Measurements from ENCODE around the gene INPP5A. TPM values are rescaled to one million over a fixed set of nuclear protein-coding genes. Genes with fewer than 3 reads are reported as not detected.

INPP5A gene
- total and polyA plus RNA-seq, 2 donors (not counting 1 experiment from before 2014, with no cell fraction given) = 9.3 to 87.8 TPM

DNA sequence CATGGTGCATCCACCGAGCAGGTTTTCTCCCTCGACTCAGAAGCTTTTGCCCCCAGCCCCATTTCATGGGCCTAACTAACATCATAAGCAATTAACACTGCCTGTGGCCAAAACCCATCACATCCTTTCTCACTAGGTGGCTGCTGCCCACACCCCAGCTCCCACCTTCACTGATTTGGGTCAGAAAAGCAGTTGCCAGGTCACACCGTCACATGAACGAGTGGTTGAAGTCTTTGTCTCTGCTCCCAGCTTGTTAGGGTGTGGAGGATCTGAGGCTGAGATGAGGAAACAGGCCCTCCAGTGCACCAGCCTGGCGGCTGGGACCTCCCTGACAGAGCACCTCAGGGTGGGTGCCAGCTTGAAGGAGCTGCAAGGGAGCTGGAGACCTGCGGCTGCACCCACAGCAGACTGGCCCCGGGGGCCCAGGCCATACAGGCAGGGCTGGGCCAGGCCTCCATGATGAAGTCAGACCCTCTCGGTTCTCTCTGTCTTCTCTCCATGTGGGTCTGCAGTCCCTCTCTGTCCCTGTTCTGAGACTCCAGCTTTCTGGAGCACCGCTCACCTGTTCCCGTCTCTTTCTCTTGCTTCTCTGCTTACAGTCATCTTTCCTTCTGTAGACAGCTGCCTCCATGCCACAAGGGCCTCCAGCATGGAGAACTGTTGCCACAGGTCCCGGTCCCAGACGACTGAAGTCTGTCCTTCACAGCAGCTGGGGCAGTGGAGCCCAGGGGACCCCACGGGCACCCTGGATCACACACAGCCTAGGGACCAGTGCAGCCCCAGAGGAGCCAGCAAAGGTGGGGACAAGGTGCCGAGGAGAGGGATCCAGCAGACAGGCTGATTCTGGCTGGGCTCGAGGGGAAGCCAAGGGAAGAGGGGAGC is 13.8 kb upstream of the INPP5A start:
- intact Hi-C loops (cut with micrococcal nuclease) = no loop called here
- Histone ChIP-seq H3K79me2 (ENCODE audit: control insufficient read depth, insufficient read depth, low read length) (no peaks in the 10 kb centered on the region), H4K20me1 (ENCODE audit: control insufficient read depth, insufficient read depth, low read length, poor library complexity, severe bottlenecking) (no peaks in the 10 kb centered on the region), H2AFZ (ENCODE audit: insufficient read depth, low read depth, low read length, poor library complexity, severe bottlenecking) (no peak overlapping the region), H3K27ac (ENCODE audit: low read length in 2 of 2) (no peak overlapping the region), H3K4me2 (replicated peaks; ENCODE audit: low read depth, low read length, poor library complexity, severe bottlenecking) (no peak overlapping the region), H3K9me3 (ENCODE audit: control extremely low read depth in 1 of 3, control insufficient read depth in 2 of 3, insufficient read depth in 1 of 3, low read length in 2 of 3) (no peaks in the 10 kb centered on the region), H3K36me3 (replicated peaks in 1 of 2; ENCODE audit: control extremely low read depth in 1 of 2, control insufficient read depth in 1 of 2, extremely low read depth in 1 of 2, insufficient read depth in 2 of 2, low read length in 1 of 2) (no peaks in the 10 kb centered on the region), H3K9ac (ENCODE audit: low read length) (no peak overlapping the region), H3K4me3 (ENCODE audit: control extremely low read depth in 1 of 5, extremely low read depth in 1 of 5, insufficient read depth in 1 of 5, low read depth in 2 of 5, low read length in 4 of 5) (no peak overlapping the region), H3K4me1 (ENCODE audit: control insufficient read depth in 2 of 2, insufficient read depth in 2 of 2, low read length in 2 of 2) (no peaks in the 10 kb centered on the region), H3K27me3 (replicated peaks in 1 of 4; ENCODE audit: control extremely low read depth in 1 of 4, control insufficient read depth in 3 of 4, insufficient read depth in 4 of 4, low read length in 3 of 4) (peaks cover 0 to 10% (median 3%) of the 10 kb centered on the region in 4 experiments)
- WGBS (ENCODE audit: insufficient coverage) = 96% methylated on average over 15 of the region's 15 CpGs
- TF ChIP-seq EZH2 (IDR thresholded peaks at IDR 0.05; ENCODE audit: borderline replicate concordance, insufficient read depth, low read depth, low read length, poor library complexity, severe bottlenecking) (no peak), CTCF (IDR thresholded peaks at IDR 0.05) (no peak)
- Mint-ChIP-seq H3K27me3 (peaks cover 17% of the 10 kb centered on the region), H3K4me3 (no peak overlapping the region), H3K4me1 (no peaks in the 10 kb centered on the region), H3K9me3 (ENCODE audit: insufficient read depth) (peaks cover 3% of the 10 kb centered on the region), H3K27ac (no peak overlapping the region)
- DNase-seq = no peak
- ChIA-PET CTCF (no interaction called here), POLR2A (interaction anchor here (0.9 kb wide), 1 partner anchor 48 kb away, joined by 3 read pairs; no protein-coding TSS in a partner anchor)
- ATAC-seq (ENCODE audit: low read depth) = no peak
